ENCODE data around the gene AMPD1. TPM values are rescaled to one million over a fixed set of nuclear protein-coding genes. Genes with fewer than 3 reads are reported as not detected.

AMPD1 gene
- total RNA-seq, 2 donors from 2014 or later, result 0.23 to 0.40 TPM

DNA sequence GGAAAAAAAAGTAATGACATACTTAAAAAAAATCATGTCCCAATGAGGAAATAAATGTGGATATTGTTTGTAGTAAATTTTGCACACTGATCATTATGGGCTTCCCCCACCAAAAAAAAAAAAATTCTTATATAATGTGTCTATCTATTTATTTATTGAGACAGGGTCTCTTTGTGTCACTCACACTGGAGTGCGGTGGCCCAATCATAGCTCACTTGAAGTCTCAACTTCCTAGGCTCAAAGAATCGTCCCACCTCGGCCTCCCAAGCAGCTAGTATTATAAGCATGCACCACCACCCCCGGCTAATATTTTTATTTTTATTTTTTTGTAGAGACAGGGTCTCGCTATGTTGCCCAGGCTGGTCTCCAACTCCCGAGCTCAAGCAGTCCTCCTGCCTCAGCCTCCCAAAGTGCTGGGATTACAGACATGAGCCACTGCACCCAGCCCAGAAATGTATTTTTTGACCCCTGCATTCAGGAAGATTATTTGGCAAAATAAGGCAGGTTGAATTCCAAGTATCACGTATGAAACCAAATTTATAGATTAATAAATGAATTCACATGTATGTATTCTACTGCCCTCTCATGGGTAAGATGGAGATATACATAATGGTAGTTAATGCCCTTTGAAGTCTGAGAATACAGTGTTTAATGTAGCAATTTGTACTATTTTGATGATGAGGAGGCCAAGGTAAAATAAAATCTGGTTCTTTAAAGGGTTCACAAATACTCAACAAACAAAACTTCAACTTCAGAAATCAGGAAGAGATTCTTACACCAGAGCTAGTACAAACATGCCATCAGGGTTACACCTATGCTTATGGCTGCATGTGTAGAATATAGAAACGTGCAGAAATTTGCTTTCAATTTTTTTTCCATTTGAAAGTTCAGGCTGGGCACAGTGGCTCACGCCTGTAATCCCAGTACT lies 24.1 kb downstream of the AMPD1 start:
- no peak overlapping the region for H3K4me3 ChIP-seq
- intact Hi-C loops (cut with DNase I), result loop anchor here (5.0 kb wide), 1 partner anchor 324 kb away; no protein-coding TSS in a partner anchor

DNA sequence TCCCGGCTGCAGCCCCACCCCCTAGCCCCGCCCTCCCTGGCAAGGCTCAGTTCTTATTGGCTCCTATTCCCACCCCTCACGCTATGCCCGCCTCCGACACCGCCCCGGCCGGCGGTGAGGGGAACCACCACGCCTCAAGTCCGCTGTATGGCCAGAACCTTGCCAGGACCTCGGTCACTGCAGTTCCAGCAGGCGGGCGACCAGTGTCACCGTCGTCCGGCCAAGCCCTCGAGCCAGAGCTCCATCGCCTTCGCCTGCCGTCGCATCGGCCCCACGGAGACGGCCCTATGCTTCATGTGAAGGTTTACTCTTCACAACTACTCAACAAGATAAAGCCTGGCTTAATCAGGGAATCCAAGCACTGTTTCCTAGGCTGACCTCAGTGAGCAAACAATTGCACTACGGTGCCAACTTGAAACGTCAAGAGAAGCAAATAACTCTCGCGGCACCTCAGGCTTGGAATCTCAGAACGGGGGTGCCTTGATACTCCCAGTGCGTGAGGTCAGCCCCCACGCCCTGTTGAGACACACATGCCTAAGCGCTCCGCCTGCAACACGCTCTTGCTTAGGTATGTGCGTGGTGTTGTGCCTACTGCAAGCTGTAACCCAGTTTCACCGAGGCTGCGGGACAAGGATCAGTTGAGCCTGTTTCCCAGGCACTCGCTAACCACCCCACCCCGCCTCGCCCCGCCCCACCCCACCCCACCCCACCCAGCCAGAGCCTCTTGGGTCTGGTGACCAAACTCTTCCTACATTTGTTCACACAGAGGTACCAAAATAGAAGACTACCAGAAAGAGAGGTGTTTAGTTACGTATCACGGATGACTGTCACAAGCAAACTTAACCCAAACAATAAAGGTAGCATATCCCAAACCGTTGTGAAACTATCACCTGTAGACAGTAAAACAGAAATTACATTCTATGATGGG lies 25.0 kb downstream of the AMPD1 start:
- H3K9me3 ChIP-seq, result no peaks in the 10 kb centered on the region
- H3K4me3 ChIP-seq, result peak overlapping the region; percentile 48 to 74
- 3% methylated on average over 45 of the region's 45 CpGs for WGBS
- H3K36me3 ChIP-seq, result no peaks in the 10 kb centered on the region
- no peaks in the 10 kb centered on the region for H3K4me1 ChIP-seq (replicated peaks)
- H3K27me3 ChIP-seq (replicated peaks; ENCODE audit: insufficient read depth), result no peaks in the 10 kb centered on the region
- H3K27ac ChIP-seq, result peak overlapping the region; percentile 68 to 82
- peak; percentile 86 for TF ChIP-seq POLR2AphosphoS5 (IDR thresholded peaks at IDR 0.05)
- TF ChIP-seq, protein P1, sequence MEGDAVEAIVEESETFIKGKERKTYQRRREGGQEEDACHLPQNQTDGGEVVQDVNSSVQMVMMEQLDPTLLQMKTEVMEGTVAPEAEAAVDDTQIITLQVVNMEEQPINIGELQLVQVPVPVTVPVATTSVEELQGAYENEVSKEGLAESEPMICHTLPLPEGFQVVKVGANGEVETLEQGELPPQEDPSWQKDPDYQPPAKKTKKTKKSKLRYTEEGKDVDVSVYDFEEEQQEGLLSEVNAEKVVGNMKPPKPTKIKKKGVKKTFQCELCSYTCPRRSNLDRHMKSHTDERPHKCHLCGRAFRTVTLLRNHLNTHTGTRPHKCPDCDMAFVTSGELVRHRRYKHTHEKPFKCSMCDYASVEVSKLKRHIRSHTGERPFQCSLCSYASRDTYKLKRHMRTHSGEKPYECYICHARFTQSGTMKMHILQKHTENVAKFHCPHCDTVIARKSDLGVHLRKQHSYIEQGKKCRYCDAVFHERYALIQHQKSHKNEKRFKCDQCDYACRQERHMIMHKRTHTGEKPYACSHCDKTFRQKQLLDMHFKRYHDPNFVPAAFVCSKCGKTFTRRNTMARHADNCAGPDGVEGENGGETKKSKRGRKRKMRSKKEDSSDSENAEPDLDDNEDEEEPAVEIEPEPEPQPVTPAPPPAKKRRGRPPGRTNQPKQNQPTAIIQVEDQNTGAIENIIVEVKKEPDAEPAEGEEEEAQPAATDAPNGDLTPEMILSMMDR (IDR thresholded peaks at IDR 0.05), result peak in 2 of 4 experiments; percentile 50 to 64
- TF ChIP-seq POLR2A (IDR thresholded peaks at IDR 0.05), result peak; percentile 75
- intact Hi-C loops (cut with DNase I), result loop anchor here (5.0 kb wide), 1 partner anchor 323 kb away; no protein-coding TSS in a partner anchor
- DNase-seq (ENCODE audit: low spot score), result peak; percentile 95

More for the DNA sequence above, 24.1 kb downstream of the AMPD1 start:
- Histone ChIP-seq H3K9me3 (no peaks in the 10 kb centered on the region), H3K27ac (no peak overlapping the region), H3K4me1 (replicated peaks) (no peaks in the 10 kb centered on the region), H3K27me3 (replicated peaks; ENCODE audit: insufficient read depth) (no peaks in the 10 kb centered on the region), H3K36me3 (no peaks in the 10 kb centered on the region)
- TF ChIP-seq, protein P1 (IDR thresholded peaks at IDR 0.05), result peak in 3 of 4 experiments; percentile 26 to 67 (median 56)
- TF ChIP-seq POLR2AphosphoS5 (IDR thresholded peaks at IDR 0.05), result no peak
- no peak for DNase-seq (ENCODE audit: low spot score)
- WGBS, result 60% methylated on average over 9 of the region's 9 CpGs

DNA sequence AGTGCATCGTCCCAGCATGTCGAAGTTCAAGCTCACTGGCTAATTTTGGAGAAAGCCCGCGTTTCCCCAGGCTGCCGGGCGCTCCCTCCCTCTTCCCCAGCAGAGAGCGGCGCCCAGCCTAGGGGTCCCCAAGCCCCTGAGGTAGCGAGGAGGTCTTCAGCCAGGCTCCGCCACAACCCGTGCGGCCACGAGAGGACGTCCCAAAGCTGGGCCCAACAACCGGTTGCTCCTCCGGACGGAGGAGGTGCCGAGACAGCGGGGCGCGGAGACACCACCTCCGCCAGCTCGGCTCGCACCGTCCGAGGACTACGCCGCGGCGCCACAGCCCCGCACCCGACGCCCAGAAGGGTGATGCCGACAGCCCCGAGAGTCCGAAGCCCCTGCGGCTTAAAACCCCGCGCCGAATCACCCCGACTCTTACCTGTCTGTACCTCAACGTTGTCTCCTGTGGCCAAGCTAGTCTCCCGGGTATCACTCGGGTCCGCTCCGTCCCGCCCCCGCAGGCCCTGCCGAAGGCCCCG lies 25.7 kb downstream of the AMPD1 start, which contains the start of gene DENND2C:
DENND2C (minus strand) TSS at position 488 of the 521 bp plus-strand sequence. CDS start 44,065 bp downstream, outside the sequence.
- Histone ChIP-seq H3K9me3 (no peaks in the 10 kb centered on the region), H3K36me3 (no peaks in the 10 kb centered on the region), H3K27me3 (replicated peaks; ENCODE audit: insufficient read depth) (no peaks in the 10 kb centered on the region), H3K27ac (peak within 1 kb of the TSS; percentile 68 to 82), H3K4me3 (peak within 1 kb of the TSS; percentile 48 to 74), H3K4me1 (replicated peaks) (no peaks in the 10 kb centered on the region)
- DNase-seq (ENCODE audit: low spot score), result no peak
- WGBS, result under 1% methylated on average over 45 of the region's 50 CpGs
- TF ChIP-seq, protein P1 (IDR thresholded peaks at IDR 0.05), result no peak
- peak; percentile 72 for TF ChIP-seq POLR2A (IDR thresholded peaks at IDR 0.05)
- intact Hi-C loops (cut with DNase I), result loop anchor here (5.0 kb wide), 1 partner anchor 322 kb away; no protein-coding TSS in a partner anchor

DNA sequence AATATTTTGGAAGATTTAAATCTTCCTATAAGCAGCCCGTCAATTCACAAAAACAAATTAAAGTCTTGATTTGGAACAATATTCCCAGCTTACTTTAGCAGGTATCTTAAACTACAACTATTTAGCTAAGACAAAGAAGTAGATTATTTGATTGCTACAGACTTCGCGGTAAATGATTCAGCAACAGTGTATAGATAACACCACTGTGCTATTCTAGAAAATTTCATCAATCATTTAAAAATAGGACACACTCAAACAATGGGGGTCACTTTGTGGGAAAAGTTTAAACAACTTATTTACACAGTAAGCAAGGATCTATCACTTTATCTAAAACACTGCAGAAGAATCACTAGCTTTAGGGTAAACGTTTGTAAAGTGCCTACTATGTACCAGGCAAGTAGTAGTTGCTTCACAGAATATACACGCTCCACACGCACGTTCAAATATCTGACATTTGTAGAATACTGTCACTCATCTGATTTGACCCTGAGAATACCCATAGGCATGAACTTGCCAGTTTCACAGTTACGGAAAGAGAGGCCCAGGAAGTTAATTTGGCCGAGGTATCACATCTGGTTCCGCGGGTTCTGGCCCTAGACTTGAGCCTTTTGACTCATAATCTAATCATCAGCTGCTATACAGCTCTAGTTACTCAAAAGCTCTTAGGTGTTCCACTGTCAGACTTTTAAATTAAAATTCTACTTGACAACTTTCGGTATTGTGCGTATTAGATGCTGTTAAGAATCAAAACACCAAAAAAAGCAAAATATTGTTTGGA lies 26.4 kb downstream of the AMPD1 start:
- Histone ChIP-seq H3K4me3 (peak overlapping the region; percentile 48 to 74), H3K36me3 (no peaks in the 10 kb centered on the region), H3K27me3 (replicated peaks; ENCODE audit: insufficient read depth) (no peaks in the 10 kb centered on the region), H3K4me1 (replicated peaks) (no peaks in the 10 kb centered on the region), H3K27ac (peak overlapping the region; percentile 68 to 82), H3K9me3 (no peaks in the 10 kb centered on the region)
- intact Hi-C loops (cut with DNase I), result no loop called here
- 42% methylated on average over 13 of the region's 13 CpGs for WGBS
- DNase-seq (ENCODE audit: low spot score), result no peak
- TF ChIP-seq, protein P1 (IDR thresholded peaks at IDR 0.05), result no peak
- TF ChIP-seq POLR2A (IDR thresholded peaks at IDR 0.05) (no peak), POLR2AphosphoS5 (IDR thresholded peaks at IDR 0.05) (no peak)
